G401 (cell line): ENCODE results near the gene RHOV. TPM values are rescaled to one million over a fixed set of nuclear protein-coding genes. Genes with fewer than 3 reads are reported as not detected.

Experiments
- DNase-seq: peaks from one replicate; pipeline ENCODE4 v3.0.0-alpha.2; 2015; ENCODE audit warnings: low spot score
- in situ Hi-C: cut with HindIII; loops from 2 replicates; pipeline ENCODE4 v1.10.0; 2016; ENCODE audit warnings: low sequenced_read_pairs, mixed read lengths
- total RNA-seq: library from RNA; depleted of rRNA; stranded (reverse); fragments of >200 nt; shearing (Covaris generic); gene quantifications from 2 replicates; pipeline ENCODE4 v1.2.3, GENCODE V29; 2014; rRNA removed

The RHOV gene
- total RNA-seq, 1 experiment from 2014 or later: 0.24 TPM

DNA sequence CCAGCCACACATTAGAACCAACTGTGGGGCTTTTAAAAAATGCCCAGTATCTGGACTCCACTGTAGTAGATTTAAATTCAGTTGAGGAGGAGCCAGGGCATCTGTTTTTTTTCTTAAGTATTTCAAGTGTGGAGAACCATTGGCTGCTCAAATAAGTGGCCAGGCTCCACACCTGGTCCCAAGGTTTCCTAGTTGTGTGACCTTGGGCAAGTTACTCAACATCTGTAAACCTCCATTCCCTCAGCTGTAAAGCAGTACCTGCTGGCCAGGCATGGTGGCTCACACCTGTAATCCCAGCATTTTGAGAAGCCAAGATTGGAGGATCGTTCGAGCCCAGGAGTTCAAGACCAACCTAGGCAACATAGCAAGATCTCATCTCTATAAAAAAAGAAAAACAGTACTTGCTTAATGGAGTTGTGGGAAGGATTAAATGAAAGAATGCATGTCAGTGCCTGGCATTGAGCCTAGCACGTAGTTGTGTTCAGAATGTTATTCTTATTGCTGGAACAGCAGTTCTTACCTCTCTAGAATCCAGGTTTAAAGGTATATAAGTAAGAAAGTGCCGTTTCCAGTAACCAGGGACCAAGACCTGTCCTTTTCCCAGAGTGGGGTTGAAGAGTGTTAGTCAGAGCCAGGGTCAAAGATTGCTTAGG is 47.5 kb downstream of the RHOV start:
- in situ Hi-C loops: no loop called here
- no peak for DNase-seq

DNA sequence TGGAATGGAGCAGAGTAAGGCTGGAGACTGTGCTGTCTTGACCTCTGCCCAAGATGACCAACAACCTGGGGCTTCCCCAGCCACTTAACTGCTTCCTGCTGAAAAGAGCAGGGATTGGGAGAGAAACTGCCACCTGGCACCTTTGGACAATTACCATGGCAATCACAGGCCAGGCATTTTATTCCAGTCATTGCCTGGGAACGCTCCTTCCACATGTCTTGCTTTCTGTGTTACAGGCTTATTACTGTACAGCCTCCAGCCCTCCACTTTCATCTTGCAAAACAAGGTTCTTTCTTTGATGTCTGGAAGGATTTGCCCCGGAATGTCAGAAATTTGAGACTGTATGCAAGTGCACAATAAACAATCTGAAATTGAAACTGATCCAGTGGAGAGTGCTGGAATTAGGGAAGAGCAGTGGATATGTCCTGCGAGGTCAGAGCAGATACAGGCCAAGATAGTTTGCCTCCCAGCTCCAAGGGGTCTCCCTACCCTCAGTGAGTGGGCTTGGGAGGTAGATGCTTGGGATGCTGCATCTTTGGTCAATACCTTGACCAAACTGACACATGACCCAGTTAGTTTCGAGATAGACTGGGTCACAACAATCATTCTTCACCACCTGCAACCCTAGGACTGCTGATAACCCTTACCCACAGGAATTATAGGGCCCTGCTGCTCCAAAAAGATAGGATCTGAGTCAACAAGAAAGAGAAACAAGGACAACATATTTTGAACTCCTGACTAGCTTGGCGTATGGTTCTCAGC is 48.2 kb downstream of the RHOV start:
- in situ Hi-C loops: no loop called here
- no peak for DNase-seq

DNA sequence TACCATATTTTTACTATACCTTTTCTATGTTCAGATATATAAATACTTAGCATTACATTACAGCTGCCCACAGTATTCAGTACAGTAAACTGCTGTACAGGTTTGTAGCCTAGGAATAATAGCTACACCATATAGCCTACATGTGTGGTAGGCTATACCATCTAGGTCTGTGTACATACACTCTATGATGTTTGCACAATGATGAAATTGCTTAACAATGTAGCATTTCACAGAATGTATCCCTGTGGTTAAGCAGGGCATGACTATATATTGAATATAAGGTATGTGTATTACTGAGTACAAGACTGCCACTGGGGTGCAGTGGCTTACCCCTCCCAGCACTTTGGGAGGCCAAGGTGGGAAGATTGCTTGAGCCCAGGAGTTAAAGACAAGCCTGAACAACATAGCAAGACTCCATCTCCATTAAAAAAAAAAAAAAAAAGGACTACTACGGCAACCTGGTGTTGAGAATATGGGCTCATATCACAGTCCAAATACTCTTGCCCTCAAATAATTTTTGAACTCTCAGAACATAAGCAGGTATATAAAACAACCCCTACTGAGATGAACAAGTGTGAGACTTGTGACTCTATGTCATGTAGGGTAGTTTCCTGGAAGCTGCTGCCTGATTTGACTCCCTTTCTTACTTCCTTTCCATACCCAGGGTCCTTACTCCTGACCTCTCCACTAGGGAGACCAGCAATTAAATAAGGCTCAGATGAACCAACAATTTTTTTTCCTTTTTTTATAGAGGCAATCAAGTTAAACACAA is 50.3 kb downstream of the RHOV start:
- in situ Hi-C loops: no loop called here
- DNase-seq: no peak

Other genes with a start within 250 kb of the RHOV start
- 7.1 and 12.0 TPM in 2 replicates for gene RAD51, start 179.1 kb downstream of the RHOV start, total RNA-seq
- gene RMDN3, start 119.0 kb downstream of the RHOV start, total RNA-seq: 107 and 114 TPM in 2 replicates
- gene GCHFR, start 110.2 kb downstream of the RHOV start, total RNA-seq: 829 and 1,388 TPM in 2 replicates
- 3.1 and 4.0 TPM in 2 replicates for gene C15orf62, start 104.3 kb downstream of the RHOV start, total RNA-seq
- gene ZFYVE19, start 67.1 kb downstream of the RHOV start, total RNA-seq: 27.5 and 29.2 TPM in 2 replicates
- gene DNAJC17, start 66.8 kb downstream of the RHOV start, total RNA-seq: 49.7 and 100 TPM in 2 replicates
- gene PPP1R14D, start 45.5 kb downstream of the RHOV start, total RNA-seq: not detected in 2 replicates
- 0.62 TPM in 1 of 2 replicates, not detected in the other for gene SPINT1, start 30.2 kb downstream of the RHOV start, total RNA-seq
- gene VPS18, start 20.2 kb upstream of the RHOV start, total RNA-seq: 51.4 and 57.3 TPM in 2 replicates
- gene DLL4, start 55.1 kb upstream of the RHOV start, total RNA-seq: 0.20 and 0.62 TPM in 2 replicates
- gene CHAC1, start 79.2 kb upstream of the RHOV start, total RNA-seq: 12.4 and 12.9 TPM in 2 replicates
- gene INO80, start 242.0 kb upstream of the RHOV start, total RNA-seq: 14.8 and 35.6 TPM in 2 replicates